Peyer's patch (tissue), 4 donors: Measurements from ENCODE around the gene TPSG1. TPM values are rescaled to one million over a fixed set of nuclear protein-coding genes. Genes with fewer than 3 reads are reported as not detected.

Experiments
- DNase-seq, 3 donors: peaks; one replicate each; pipeline ENCODE4 v3.0.0-alpha.2; 2017 to 2019
- H3K27ac ChIP-seq, 4 donors: fragments of 200-600 bp; sonication (generic); one replicate each; pipeline ENCODE4 v1.5.1; 2016 to 2019
- H3K27me3 ChIP-seq, 2 donors: fragments of 200-600 bp; sonication (generic); one replicate each; pipeline ENCODE4 v1.5.1; 2019
- H3K36me3 ChIP-seq, 3 donors: fragments of 200-600 bp; sonication (generic); one replicate each; pipeline ENCODE4 v1.5.1; 2016 to 2019
- H3K4me1 ChIP-seq, 4 donors: fragments of 200-600 bp; sonication (generic); one replicate each; pipeline ENCODE4 v1.5.1; 2016 to 2019
- H3K4me3 ChIP-seq, 4 donors: fragments of 200-600 bp; sonication (generic); 1 replicate in 3 of 4; 2 replicates in 1 of 4; pipeline ENCODE4 v1.5.1; 2016 to 2019; ENCODE audit warnings: mild to moderate bottlenecking in 1 of 4
- H3K9me3 ChIP-seq, 4 donors: fragments of 200-600 bp; sonication (generic); one replicate each; pipeline ENCODE4 v1.5.1; 2016 to 2019; ENCODE audit warnings: mild to moderate bottlenecking in 1 of 4
- CTCF ChIP-seq, 6 experiments: fragments of 450-650 bp in 4 of 6; fragments of 200-600 bp in 2 of 6; sonication (generic) in 1 of 6; IDR thresholded peaks; one replicate each; pipeline ENCODE4 v1.5.1; 2017 to 2019; ENCODE audit warnings: antibody characterized with exemption in 6 of 6, mild to moderate bottlenecking in 3 of 6, moderate library complexity in 1 of 6
- POLR2A ChIP-seq, 2 donors: fragments of 450-650 bp; IDR thresholded peaks; one replicate each; pipeline ENCODE4 v1.5.1; 2017; ENCODE audit warnings: antibody characterized with exemption in 2 of 2, mild to moderate bottlenecking in 2 of 2, moderate library complexity in 2 of 2
- total RNA-seq, 4 donors: library from RNA; depleted of rRNA; stranded (reverse); fragments of >200 nt; gene quantifications; one replicate each; pipeline ENCODE4 v1.1.0, GENCODE V29; 2016

TPSG1 gene
- total RNA-seq, 4 donors from 2014 or later = 16.4 to 44.6 (median 29.5) TPM

- no peaks in the 10 kb centered on the region for H3K9me3 ChIP-seq
- no peak overlapping the region for H3K4me3 ChIP-seq
- H3K27me3 ChIP-seq = no peaks in the 10 kb centered on the region
- no peak overlapping the region for H3K27ac ChIP-seq
- no peak for TF ChIP-seq CTCF (IDR thresholded peaks at IDR 0.05)
- TF ChIP-seq POLR2A (IDR thresholded peaks at IDR 0.05) = no peak
- H3K4me1 ChIP-seq = no peaks in the 10 kb centered on the region
- no peak for DNase-seq
- peaks cover 0 to 41% (median 0%) of the 10 kb centered on the region in 3 donors for H3K36me3 ChIP-seq
Measured at GRCh38 chr16:1215574-1216295, 9.3 kb downstream of the TPSG1 start.

DNA sequence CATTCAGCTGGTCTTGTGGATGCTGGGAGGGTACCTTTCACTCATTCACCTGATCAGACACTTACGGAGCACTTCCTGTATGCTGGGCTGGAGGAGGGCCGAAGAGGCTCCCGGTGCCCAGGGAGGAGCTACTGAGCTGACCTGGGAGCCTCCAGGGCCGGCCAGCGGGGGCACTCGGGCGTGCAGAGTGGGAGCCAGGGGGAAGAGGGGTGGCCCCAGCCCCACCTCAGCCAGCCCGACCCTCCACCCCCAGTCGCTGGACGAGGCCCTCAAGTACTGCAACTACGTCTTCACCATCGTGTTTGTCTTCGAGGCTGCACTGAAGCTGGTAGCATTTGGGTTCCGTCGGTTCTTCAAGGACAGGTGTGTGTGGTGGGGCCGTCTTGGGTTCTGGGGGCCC, 10.3 kb downstream of the TPSG1 start:
- peaks cover 0 to 44% (median 0%) of the 10 kb centered on the region in 3 donors for H3K36me3 ChIP-seq
- DNase-seq = no peak
- no peaks in the 10 kb centered on the region for H3K27me3 ChIP-seq
- no peaks in the 10 kb centered on the region for H3K9me3 ChIP-seq
- H3K4me1 ChIP-seq = no peaks in the 10 kb centered on the region
- TF ChIP-seq CTCF (IDR thresholded peaks at IDR 0.05) (no peak), POLR2A (IDR thresholded peaks at IDR 0.05) (no peak)
- no peak overlapping the region for H3K4me3 ChIP-seq
- H3K27ac ChIP-seq = no peak overlapping the region

GRCh38 chr16:1213796-1214372, 11.2 kb downstream of the TPSG1 start:
- Histone ChIP-seq H3K27ac (no peak overlapping the region), H3K27me3 (no peaks in the 10 kb centered on the region), H3K4me1 (no peaks in the 10 kb centered on the region), H3K9me3 (no peaks in the 10 kb centered on the region), H3K4me3 (no peak overlapping the region), H3K36me3 (peaks cover 0 to 49% (median 0%) of the 10 kb centered on the region in 3 donors)
- no peak for DNase-seq
- TF ChIP-seq POLR2A (IDR thresholded peaks at IDR 0.05) (no peak), CTCF (IDR thresholded peaks at IDR 0.05) (no peak)

DNA sequence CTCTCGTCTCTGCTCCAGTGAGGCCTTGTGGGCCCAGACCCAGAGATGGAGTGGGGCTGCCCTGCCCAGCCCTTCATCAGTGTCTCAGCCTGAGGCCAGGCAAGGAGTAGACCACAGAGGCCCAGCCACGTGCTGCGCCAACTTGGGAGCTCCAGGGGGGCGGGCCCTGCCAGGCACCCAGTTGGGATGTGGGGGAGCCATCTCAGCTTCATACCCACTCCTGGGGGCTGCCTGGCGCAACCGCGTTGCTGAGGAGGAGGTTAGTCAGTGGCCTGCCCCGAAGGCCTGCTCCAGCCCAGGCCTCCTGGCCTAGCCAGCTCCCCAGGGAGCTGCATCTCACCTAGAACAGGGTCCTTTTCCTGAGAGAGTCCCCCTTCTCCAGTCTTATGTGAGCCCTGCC, 11.8 kb downstream of the TPSG1 start:
- Histone ChIP-seq H3K27me3 (no peaks in the 10 kb centered on the region), H3K4me1 (no peaks in the 10 kb centered on the region), H3K4me3 (no peak overlapping the region), H3K27ac (no peak overlapping the region), H3K36me3 (peaks cover 0 to 51% (median 0%) of the 10 kb centered on the region in 3 donors), H3K9me3 (no peaks in the 10 kb centered on the region)
- TF ChIP-seq CTCF (IDR thresholded peaks at IDR 0.05) = no peak
- TF ChIP-seq POLR2A (IDR thresholded peaks at IDR 0.05) = no peak
- no peak for DNase-seq

DNA sequence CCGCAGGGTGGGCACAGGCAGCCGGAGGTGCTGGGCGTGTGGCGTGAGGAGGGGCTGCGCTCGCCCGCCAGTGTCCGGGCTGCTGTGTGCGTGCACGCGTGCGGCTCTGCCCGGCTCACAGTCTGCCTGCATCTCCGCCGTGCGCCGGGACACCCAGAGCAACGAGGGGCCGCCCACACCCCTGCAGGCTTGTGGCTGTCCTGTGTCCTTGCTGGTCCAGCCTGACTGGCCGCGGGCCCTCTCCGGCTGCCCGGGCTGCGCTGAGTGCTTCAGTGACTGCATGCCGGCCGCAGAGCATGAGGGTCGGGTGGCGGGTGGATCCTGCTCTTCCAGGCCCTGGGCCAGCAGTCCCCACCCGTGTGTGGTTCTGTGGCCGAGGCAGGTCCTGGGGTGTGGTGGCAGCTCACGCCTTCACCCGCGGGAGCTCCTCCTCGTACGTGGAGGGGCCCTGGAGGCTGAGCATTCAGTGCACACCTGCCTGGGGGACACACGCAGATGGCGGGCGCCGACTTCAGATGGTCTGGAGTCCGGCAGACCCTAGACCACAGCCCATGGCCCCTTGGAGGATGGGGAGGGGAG, 12.4 kb downstream of the TPSG1 start:
- Histone ChIP-seq H3K9me3 (no peaks in the 10 kb centered on the region), H3K36me3 (peaks cover 0 to 48% (median 0%) of the 10 kb centered on the region in 3 donors), H3K27ac (no peak overlapping the region), H3K4me1 (no peaks in the 10 kb centered on the region), H3K4me3 (no peak overlapping the region), H3K27me3 (no peaks in the 10 kb centered on the region)
- TF ChIP-seq POLR2A (IDR thresholded peaks at IDR 0.05) (no peak), CTCF (IDR thresholded peaks at IDR 0.05) (no peak)
- no peak for DNase-seq
